ENCODE results near the gene NDUFA12.
A peak's percentile ranks its signal among the peaks of the same experiment; 100 is the strongest.

The NDUFA12 gene

GRCh38 chr12:94952325-94952724 lies 51.2 kb downstream of the NDUFA12 start:
- peak; percentile 11 for DNase-seq (ENCODE audit: low read depth)
- TF ChIP-seq, protein P1, sequence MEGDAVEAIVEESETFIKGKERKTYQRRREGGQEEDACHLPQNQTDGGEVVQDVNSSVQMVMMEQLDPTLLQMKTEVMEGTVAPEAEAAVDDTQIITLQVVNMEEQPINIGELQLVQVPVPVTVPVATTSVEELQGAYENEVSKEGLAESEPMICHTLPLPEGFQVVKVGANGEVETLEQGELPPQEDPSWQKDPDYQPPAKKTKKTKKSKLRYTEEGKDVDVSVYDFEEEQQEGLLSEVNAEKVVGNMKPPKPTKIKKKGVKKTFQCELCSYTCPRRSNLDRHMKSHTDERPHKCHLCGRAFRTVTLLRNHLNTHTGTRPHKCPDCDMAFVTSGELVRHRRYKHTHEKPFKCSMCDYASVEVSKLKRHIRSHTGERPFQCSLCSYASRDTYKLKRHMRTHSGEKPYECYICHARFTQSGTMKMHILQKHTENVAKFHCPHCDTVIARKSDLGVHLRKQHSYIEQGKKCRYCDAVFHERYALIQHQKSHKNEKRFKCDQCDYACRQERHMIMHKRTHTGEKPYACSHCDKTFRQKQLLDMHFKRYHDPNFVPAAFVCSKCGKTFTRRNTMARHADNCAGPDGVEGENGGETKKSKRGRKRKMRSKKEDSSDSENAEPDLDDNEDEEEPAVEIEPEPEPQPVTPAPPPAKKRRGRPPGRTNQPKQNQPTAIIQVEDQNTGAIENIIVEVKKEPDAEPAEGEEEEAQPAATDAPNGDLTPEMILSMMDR (conservative IDR thresholded peaks at IDR 0.05; ENCODE audit: control insufficient read depth, insufficient read depth, low read depth, low read length), result no peak
- H3K4me3 ChIP-seq (ENCODE audit: control insufficient read depth, low read depth, low read length), result no peak overlapping the region

- no peak for DNase-seq (ENCODE audit: low read depth)
- TF ChIP-seq, protein P1 (conservative IDR thresholded peaks at IDR 0.05; ENCODE audit: control insufficient read depth, insufficient read depth, low read depth, low read length), result no peak
- no peak overlapping the region for H3K4me3 ChIP-seq (ENCODE audit: control insufficient read depth, low read depth, low read length)
Observed at GRCh38 chr12:94951071-94951934, 52.2 kb downstream of the NDUFA12 start.

- no peak for DNase-seq (ENCODE audit: low read depth)
- H3K4me3 ChIP-seq (ENCODE audit: control insufficient read depth, low read depth, low read length), result no peak overlapping the region
- TF ChIP-seq, protein P1 (conservative IDR thresholded peaks at IDR 0.05; ENCODE audit: control insufficient read depth, insufficient read depth, low read depth, low read length), result no peak
Observed at GRCh38 chr12:94948232-94948810, 55.2 kb downstream of the NDUFA12 start.

DNA sequence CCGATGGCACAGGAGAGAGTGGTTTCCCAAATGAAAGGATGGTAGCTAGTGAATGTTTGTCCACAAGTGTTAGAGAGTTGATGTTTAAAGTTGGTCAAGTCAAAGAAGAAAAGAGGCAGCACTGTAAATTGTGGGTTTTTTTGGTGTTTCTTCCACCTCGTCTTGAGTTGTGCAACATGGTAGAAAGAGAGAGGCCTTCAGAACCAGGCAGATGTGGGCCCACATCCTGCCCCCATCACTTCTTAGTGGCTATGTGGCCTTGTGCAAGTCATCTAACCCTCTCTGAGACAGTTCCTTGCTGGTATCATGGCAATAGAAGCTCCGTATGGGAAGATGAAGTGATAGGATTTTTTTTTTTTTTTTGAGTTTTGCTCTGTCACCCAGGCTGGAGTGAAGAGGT lies 60.8 kb downstream of the NDUFA12 start:
- TF ChIP-seq, protein P1 (conservative IDR thresholded peaks at IDR 0.05; ENCODE audit: control insufficient read depth, insufficient read depth, low read depth, low read length), result no peak
- DNase-seq (ENCODE audit: low read depth), result no peak

GRCh38 chr12:94941440-94941862 lies 62.0 kb downstream of the NDUFA12 start:
- DNase-seq (ENCODE audit: low read depth), result peak; percentile 94
- TF ChIP-seq, protein P1 (conservative IDR thresholded peaks at IDR 0.05; ENCODE audit: control insufficient read depth, insufficient read depth, low read depth, low read length), result no peak
- no peak overlapping the region for H3K4me3 ChIP-seq (ENCODE audit: control insufficient read depth, low read depth, low read length)

More for the DNA sequence above, 60.8 kb downstream of the NDUFA12 start:
- H3K4me3 ChIP-seq (ENCODE audit: control insufficient read depth, low read depth, low read length), result no peak overlapping the region

DNA sequence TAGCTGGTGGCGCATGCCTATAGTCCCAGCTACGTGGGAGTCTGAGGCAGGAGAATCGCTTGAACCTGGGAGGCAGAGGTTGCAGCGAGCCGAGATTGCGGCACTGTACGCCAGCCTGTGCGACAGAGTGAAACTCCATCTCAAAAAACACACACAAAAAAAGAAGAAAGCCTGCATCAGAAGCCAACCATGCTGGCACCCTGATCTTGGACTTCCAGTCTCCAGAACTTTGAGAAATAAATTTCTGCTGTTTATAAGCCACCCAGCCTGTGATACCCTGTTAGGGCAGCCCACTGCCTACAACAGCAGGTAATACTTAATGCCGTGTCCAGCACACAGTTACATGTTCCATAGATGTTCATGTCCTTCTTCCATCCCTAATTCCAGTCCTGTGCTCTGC lies 62.7 kb downstream of the NDUFA12 start:
- TF ChIP-seq, protein P1 (conservative IDR thresholded peaks at IDR 0.05; ENCODE audit: control insufficient read depth, insufficient read depth, low read depth, low read length), result no peak
- no peak for DNase-seq (ENCODE audit: low read depth)

More for the DNA sequence above, 62.7 kb downstream of the NDUFA12 start:
- H3K4me3 ChIP-seq (ENCODE audit: control insufficient read depth, low read depth, low read length), result no peak overlapping the region

Data from fibroblast of mammary gland (primary cell).